Measurements from ENCODE around the gene GJC2.

The GJC2 gene

GRCh38 chr1:228114827-228115226, 34.9 kb upstream of the GJC2 start:
- no peak for DNase-seq (ENCODE audit: low read depth)

GRCh38 chr1:228117335-228117734, 32.4 kb upstream of the GJC2 start:
- DNase-seq (ENCODE audit: low read depth), result no peak

GRCh38 chr1:228118040-228118439, 31.7 kb upstream of the GJC2 start:
- DNase-seq (ENCODE audit: low read depth), result no peak

- DNase-seq (ENCODE audit: low read depth), result no peak
These were observed 29.4 kb upstream of the GJC2 start for GRCh38 chr1:228120351-228120750.

- no peak for DNase-seq (ENCODE audit: low read depth)
These were observed 28.8 kb upstream of the GJC2 start for GRCh38 chr1:228120857-228121489.

- no peak for DNase-seq (ENCODE audit: low read depth)
These were observed 26.7 kb upstream of the GJC2 start for GRCh38 chr1:228122921-228123441.

GRCh38 chr1:228123505-228123904, 26.2 kb upstream of the GJC2 start:
- no peak for DNase-seq (ENCODE audit: low read depth)

GRCh38 chr1:228125185-228125584, 24.5 kb upstream of the GJC2 start:
- no peak for DNase-seq (ENCODE audit: low read depth)

GRCh38 chr1:228131766-228132165, 18.0 kb upstream of the GJC2 start:
- DNase-seq (ENCODE audit: low read depth), result no peak

GRCh38 chr1:228134591-228134990, 15.1 kb upstream of the GJC2 start:
- no peak for DNase-seq (ENCODE audit: low read depth)

GRCh38 chr1:228136901-228137300, 12.8 kb upstream of the GJC2 start:
- DNase-seq (ENCODE audit: low read depth), result no peak

GRCh38 chr1:228139406-228139930, 10.3 kb upstream of the GJC2 start:
- no peak for DNase-seq (ENCODE audit: low read depth)

- peak; percentile 100 for DNase-seq (ENCODE audit: low read depth)
These were observed 9.6 kb upstream of the GJC2 start, which contains the start of gene GUK1 for GRCh38 chr1:228139931-228140723. Gene GUK1, plus strand, starts transcription at chr1:228140279. Its CDS starts 24 bp downstream, at chr1:228140303.

GRCh38 chr1:228140724-228141225, 9.0 kb upstream of the GJC2 start:
- DNase-seq (ENCODE audit: low read depth), result no peak

GRCh38 chr1:228141226-228142044, 8.3 kb upstream of the GJC2 start:
- DNase-seq (ENCODE audit: low read depth), result no peak

- DNase-seq (ENCODE audit: low read depth), result no peak
These were observed 7.5 kb upstream of the GJC2 start for GRCh38 chr1:228142155-228142691.

GRCh38 chr1:228142701-228143136, 7.0 kb upstream of the GJC2 start:
- DNase-seq (ENCODE audit: low read depth), result no peak

- DNase-seq (ENCODE audit: low read depth), result no peak
These were observed 6.1 kb upstream of the GJC2 start for GRCh38 chr1:228143480-228144192.

GRCh38 chr1:228144193-228144992, 5.3 kb upstream of the GJC2 start:
- DNase-seq (ENCODE audit: low read depth), result no peak

GRCh38 chr1:228144993-228145343, 4.8 kb upstream of the GJC2 start:
- no peak for DNase-seq (ENCODE audit: low read depth)

Data from stimulated activated CD8-positive, alpha-beta memory T cell treated with anti-CD3 and anti-CD28 coated beads, Interleukin-12 subunit alpha, Interleukin-12 subunit beta, amount 100 ng/mL, for 1 hour (primary cell).